ENCODE data around the gene AIP. TPM values are rescaled to one million over a fixed set of nuclear protein-coding genes. Genes with fewer than 3 reads are reported as not detected.
A peak's percentile ranks its signal among the peaks of the same experiment; 100 is the strongest.

Gene AIP
- total RNA-seq, 2 experiments from 2014 or later = 145 to 146 TPM

GRCh38 chr11:67441731-67442351, 41.0 kb upstream of the AIP start:
- peaks cover 59% of the 10 kb centered on the region for H3K4me1 Mint-ChIP-seq (ENCODE audit: low read depth)
- intact Hi-C loops (cut with micrococcal nuclease) = no loop called here
- ChIA-PET CTCF (interaction anchor here (0.9 kb wide), 1 partner anchor 96 kb away, joined by 4 read pairs; no protein-coding TSS in a partner anchor), POLR2A (interaction anchor here (0.8 to 10.8 kb wide), 8 partner anchors 21 to 50 kb away, joined by 3 to 178 read pairs (median 4); partner anchors contain the start of genes PPP1CA, RAD9A and TBC1D10C)
- H3K36me3 Mint-ChIP-seq (ENCODE audit: low read depth) = peaks cover 30% of the 10 kb centered on the region
- peak overlapping the region; percentile 20 for H3K4me3 Mint-ChIP-seq
- H3K27me3 Mint-ChIP-seq = no peaks in the 10 kb centered on the region
- ATAC-seq (no peak), DNase-seq (no peak)
- no peaks in the 10 kb centered on the region for H3K9me3 Mint-ChIP-seq
- peak overlapping the region; percentile 26 for H3K27ac Mint-ChIP-seq
- TF ChIP-seq CTCF (IDR thresholded peaks at IDR 0.05) = no peak

GRCh38 chr11:67442504-67443404, 40.1 kb upstream of the AIP start:
- Mint-ChIP-seq H3K4me1 (ENCODE audit: low read depth) (peaks cover 64% of the 10 kb centered on the region), H3K9me3 (no peaks in the 10 kb centered on the region), H3K4me3 (peak overlapping the region; percentile 50), H3K36me3 (ENCODE audit: low read depth) (peaks cover 22% of the 10 kb centered on the region), H3K27me3 (no peaks in the 10 kb centered on the region), H3K27ac (peak overlapping the region; percentile 26)
- ChIA-PET CTCF (no interaction called here), POLR2A (interaction anchor here (1.2 to 2.3 kb wide), 2 partner anchors 14 to 42 kb away, joined by 3 to 7 read pairs; partner anchors contain the start of gene RPS6KB2)
- ATAC-seq (no peak), DNase-seq (no peak)
- TF ChIP-seq CTCF (IDR thresholded peaks at IDR 0.05) = no peak
- intact Hi-C loops (cut with micrococcal nuclease) = no loop called here

- intact Hi-C loops (cut with micrococcal nuclease) = no loop called here
- peak overlapping the region; percentile 71 for H3K27ac Mint-ChIP-seq
- DNase-seq (no peak), ATAC-seq (no peak)
- H3K9me3 Mint-ChIP-seq = no peaks in the 10 kb centered on the region
- no peaks in the 10 kb centered on the region for H3K36me3 Mint-ChIP-seq (ENCODE audit: low read depth)
- ChIA-PET CTCF (no interaction called here), POLR2A (interaction anchor here (0.8 to 1.3 kb wide), 5 partner anchors 8 to 47 kb away, joined by 3 to 4 read pairs (median 3); partner anchors contain the start of gene PTPRCAP)
- H3K27me3 Mint-ChIP-seq = no peaks in the 10 kb centered on the region
- peak overlapping the region; percentile 64 for H3K4me3 Mint-ChIP-seq
- peaks cover 66% of the 10 kb centered on the region for H3K4me1 Mint-ChIP-seq (ENCODE audit: low read depth)
- TF ChIP-seq CTCF (IDR thresholded peaks at IDR 0.05) = no peak
Measured at GRCh38 chr11:67445515-67445914, 37.3 kb upstream of the AIP start.

GRCh38 chr11:67448220-67448609, 34.6 kb upstream of the AIP start:
- ATAC-seq = no peak
- Mint-ChIP-seq H3K4me3 (no peak overlapping the region), H3K36me3 (ENCODE audit: low read depth) (no peaks in the 10 kb centered on the region), H3K27ac (no peak overlapping the region), H3K9me3 (no peaks in the 10 kb centered on the region), H3K27me3 (no peaks in the 10 kb centered on the region), H3K4me1 (ENCODE audit: low read depth) (peaks cover 46% of the 10 kb centered on the region)
- POLR2A ChIA-PET = interaction anchor here (0.8 to 2.0 kb wide), 4 partner anchors 9 to 47 kb away, joined by 3 to 6 read pairs (median 3); partner anchors contain the start of genes PPP1CA and PTPRCAP
- no peak for DNase-seq
- TF ChIP-seq CTCF (IDR thresholded peaks at IDR 0.05) = no peak
- intact Hi-C loops (cut with micrococcal nuclease) = no loop called here
- CTCF ChIA-PET = interaction anchor here (1.1 kb wide), 1 partner anchor 21 kb away, joined by 3 read pairs; no protein-coding TSS in a partner anchor
